Psoas muscle (tissue), 8 donors: Measurements from ENCODE around the gene F2RL3. TPM values are rescaled to one million over a fixed set of nuclear protein-coding genes. Genes with fewer than 3 reads are reported as not detected.
A peak's percentile ranks its signal among the peaks of the same experiment; 100 is the strongest.

Experiments used
- ATAC-seq, 4 donors: fragments of 200-7000 bp; cut with Tn5 transposase; one replicate each; pipeline ENCODE4 v1.9.1; 2020; ENCODE audit warnings: moderate library complexity in 3 of 4, mild to moderate bottlenecking in 2 of 4
- DNase-seq, 2 donors: peaks; one replicate each; pipeline ENCODE4 v3.0.0-alpha.2; 2020
- H3K27ac ChIP-seq: fragments of 200-600 bp; one replicate; pipeline ENCODE4 v1.8.0; 2022
- H3K27me3 ChIP-seq, 3 donors: fragments of 200-600 bp in 1 of 3; one replicate each; pipeline versions ENCODE4 v1.6.1 to v1.8.0; 2013 to 2022; ENCODE audit warnings: low read length in 2 of 3, mild to moderate bottlenecking in 2 of 3, moderate library complexity in 1 of 3; ENCODE audit not compliant: insufficient read depth in 3 of 3
- H3K36me3 ChIP-seq, 2 donors: fragments of 200-600 bp in 1 of 2; one replicate each; pipeline versions ENCODE4 v1.6.1 to v1.8.0; 2013 to 2022; ENCODE audit warnings: low read depth in 1 of 2, mild to moderate bottlenecking in 1 of 2, moderate library complexity in 1 of 2; ENCODE audit not compliant: insufficient read depth in 1 of 2
- H3K4me1 ChIP-seq: fragments of 200-600 bp; one replicate; pipeline ENCODE4 v1.8.0; 2022
- H3K4me3 ChIP-seq: fragments of 200-600 bp; one replicate; pipeline ENCODE4 v1.8.0; 2022; ENCODE audit warnings: mild to moderate bottlenecking
- H3K9me3 ChIP-seq: fragments of 200-600 bp; one replicate; pipeline ENCODE4 v1.8.0; 2022
- WGBS, 3 donors: extraction: QIAGEN DNeasy Blood & Tissue Kit; methylation state at CpG; one replicate each; pipeline versions ENCODE4 v1.1.6 to v1.1.7; 2013; 5-methylcytosine and 5-hydroxymethylcytosine counted together
- intact Hi-C, 2 donors: fragments of 100-400 bp; cut with DNase I; formaldehyde crosslinking; loops; one replicate each; pipeline versions ENCODE4 v1.11.0 to v1.14.2; 2022
- polyA plus RNA-seq, 3 donors: library from polyadenylated mRNA; stranded (reverse); fragments of 200-250 nt; gene quantifications; one replicate each; pipeline ENCODE4 v1.2.3, GENCODE V29; 2013
- total RNA-seq, 4 donors: library from RNA; stranded (reverse); fragmentation: NEBNext Ultra II Directional in 2 of 4; extraction: Animal tissue kit (Norgen Biotek cat#: 25700) in 2 of 4; gene quantifications; one replicate each; pipeline versions ENCODE4 v1.2.1 to v1.2.4, GENCODE V29; 2021 to 2023
- TF ChIP-seq, protein P1 (sequence below): fragments of 200-600 bp; IDR thresholded peaks from one replicate; pipeline ENCODE4 v1.8.0; 2022; ENCODE audit warnings: antibody characterized with exemption
- donor health status: healthy with polysubstance abuse.
- donor health status: DM: no; HTN: no; CAD: no; lungs with moderate emphysema.
- donor health status: Bipolar disorder and iron deficiency.
- donor health status: healthy.
- donor health status: DM: yes; HTN: yes; CAD: no.
- donor health status: DM: no; HTN: no; CAD: no.
- donor health status: DM: no; HTN: no; CAD: no.
- donor health status: DM: yes; HTN: yes; CAD: no.

Gene F2RL3
- total and polyA plus RNA-seq, 7 donors = 0.27 to 4.5 (median 1.4) TPM

GRCh38 chr19:16886305-16886880 lies 2.4 kb upstream of the F2RL3 start:
- Histone ChIP-seq H3K36me3 (no peaks in the 10 kb centered on the region), H3K9me3 (peaks cover 7% of the 10 kb centered on the region), H3K27me3 (peaks cover 0 to 9% (median 3%) of the 10 kb centered on the region in 3 donors), H3K4me1 (no peaks in the 10 kb centered on the region), H3K4me3 (no peak overlapping the region), H3K27ac (peak overlapping the region; percentile 61)
- ATAC-seq (peak; percentile 38 to 54 (median 50)), DNase-seq (peak; percentile 55 to 78)
- TF ChIP-seq, protein P1, sequence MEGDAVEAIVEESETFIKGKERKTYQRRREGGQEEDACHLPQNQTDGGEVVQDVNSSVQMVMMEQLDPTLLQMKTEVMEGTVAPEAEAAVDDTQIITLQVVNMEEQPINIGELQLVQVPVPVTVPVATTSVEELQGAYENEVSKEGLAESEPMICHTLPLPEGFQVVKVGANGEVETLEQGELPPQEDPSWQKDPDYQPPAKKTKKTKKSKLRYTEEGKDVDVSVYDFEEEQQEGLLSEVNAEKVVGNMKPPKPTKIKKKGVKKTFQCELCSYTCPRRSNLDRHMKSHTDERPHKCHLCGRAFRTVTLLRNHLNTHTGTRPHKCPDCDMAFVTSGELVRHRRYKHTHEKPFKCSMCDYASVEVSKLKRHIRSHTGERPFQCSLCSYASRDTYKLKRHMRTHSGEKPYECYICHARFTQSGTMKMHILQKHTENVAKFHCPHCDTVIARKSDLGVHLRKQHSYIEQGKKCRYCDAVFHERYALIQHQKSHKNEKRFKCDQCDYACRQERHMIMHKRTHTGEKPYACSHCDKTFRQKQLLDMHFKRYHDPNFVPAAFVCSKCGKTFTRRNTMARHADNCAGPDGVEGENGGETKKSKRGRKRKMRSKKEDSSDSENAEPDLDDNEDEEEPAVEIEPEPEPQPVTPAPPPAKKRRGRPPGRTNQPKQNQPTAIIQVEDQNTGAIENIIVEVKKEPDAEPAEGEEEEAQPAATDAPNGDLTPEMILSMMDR = no peak
- intact Hi-C loops = no loop called here
- 56 to 68% (median 56%) methylated on average over 20 of the region's 20 CpGs for WGBS, 3 donors

- Histone ChIP-seq H3K27me3 (peaks cover 0 to 9% (median 3%) of the 10 kb centered on the region in 3 donors), H3K36me3 (no peaks in the 10 kb centered on the region), H3K27ac (no peak overlapping the region), H3K9me3 (no peaks in the 10 kb centered on the region), H3K4me3 (no peak overlapping the region), H3K4me1 (no peaks in the 10 kb centered on the region)
- ATAC-seq (no peak), DNase-seq (peak in 1 of 2 donors; percentile 44)
- intact Hi-C loops = no loop called here
- TF ChIP-seq, protein P1 = no peak
- WGBS, 3 donors = 61 to 68% (median 63%) methylated on average over 14 to 17 of the region's 17 CpGs
Observed at GRCh38 chr19:16887353-16888265, 1.2 kb upstream of the F2RL3 start.

GRCh38 chr19:16889366-16889882 lies 625 bp downstream of the F2RL3 start:
- TF ChIP-seq, protein P1 = no peak
- Histone ChIP-seq H3K36me3 (no peaks in the 10 kb centered on the region), H3K4me3 (peak overlapping the region; percentile 36), H3K27me3 (peaks cover 0 to 21% (median 3%) of the 10 kb centered on the region in 3 donors), H3K9me3 (no peaks in the 10 kb centered on the region), H3K4me1 (peaks cover 4% of the 10 kb centered on the region), H3K27ac (peak overlapping the region; percentile 38)
- ATAC-seq (peak; percentile 32 to 72 (median 59)), DNase-seq (peak in 1 of 2 donors; percentile 70)
- WGBS, 3 donors = 42 to 51% (median 46%) methylated on average over 19 to 22 of the region's 22 CpGs
- intact Hi-C loops = no loop called here

DNA sequence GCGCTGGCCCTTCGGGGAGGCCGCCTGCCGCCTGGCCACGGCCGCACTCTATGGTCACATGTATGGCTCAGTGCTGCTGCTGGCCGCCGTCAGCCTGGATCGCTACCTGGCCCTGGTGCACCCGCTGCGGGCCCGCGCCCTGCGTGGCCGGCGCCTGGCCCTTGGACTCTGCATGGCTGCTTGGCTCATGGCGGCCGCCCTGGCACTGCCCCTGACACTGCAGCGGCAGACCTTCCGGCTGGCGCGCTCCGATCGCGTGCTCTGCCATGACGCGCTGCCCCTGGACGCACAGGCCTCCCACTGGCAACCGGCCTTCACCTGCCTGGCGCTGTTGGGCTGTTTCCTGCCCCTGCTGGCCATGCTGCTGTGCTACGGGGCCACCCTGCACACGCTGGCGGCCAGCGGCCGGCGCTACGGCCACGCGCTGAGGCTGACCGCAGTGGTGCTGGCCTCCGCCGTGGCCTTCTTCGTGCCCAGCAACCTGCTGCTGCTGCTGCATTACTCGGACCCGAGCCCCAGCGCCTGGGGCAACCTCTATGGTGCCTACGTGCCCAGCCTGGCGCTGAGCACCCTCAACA lies 1.2 kb downstream of the F2RL3 start:
- H3K9me3 ChIP-seq = no peaks in the 10 kb centered on the region
- peaks cover 4% of the 10 kb centered on the region for H3K4me1 ChIP-seq
- H3K4me3 ChIP-seq = peak overlapping the region; percentile 36
- intact Hi-C loops = no loop called here
- DNase-seq (peak in 1 of 2 donors; percentile 48), ATAC-seq (peak in 2 of 4 donors; percentile 2 to 16)
- H3K27me3 ChIP-seq = peaks cover 0 to 26% (median 7%) of the 10 kb centered on the region in 3 donors
- 93 to 95% (median 94%) methylated on average over 45 to 48 of the region's 48 CpGs for WGBS, 3 donors
- no peak overlapping the region for H3K27ac ChIP-seq
- TF ChIP-seq, protein P1 = no peak
- no peaks in the 10 kb centered on the region for H3K36me3 ChIP-seq
